GM19467 (cell line): ENCODE data around the gene GPX4.
"Not testable (repeated sequence)": the region's sequence is repeated elsewhere in the genome, so short reads cannot be mapped to it uniquely, and the experiment has no call there.

ENCODE experiments used
- ATAC-seq: cut with Tn5 transposase; IDR thresholded peaks from one replicate; pipeline ENCODE4 v1.9.1; 2021; ENCODE audit warnings: mild to moderate bottlenecking, moderate library complexity; ENCODE audit not compliant: unreplicated experiment

GPX4 gene

DNA sequence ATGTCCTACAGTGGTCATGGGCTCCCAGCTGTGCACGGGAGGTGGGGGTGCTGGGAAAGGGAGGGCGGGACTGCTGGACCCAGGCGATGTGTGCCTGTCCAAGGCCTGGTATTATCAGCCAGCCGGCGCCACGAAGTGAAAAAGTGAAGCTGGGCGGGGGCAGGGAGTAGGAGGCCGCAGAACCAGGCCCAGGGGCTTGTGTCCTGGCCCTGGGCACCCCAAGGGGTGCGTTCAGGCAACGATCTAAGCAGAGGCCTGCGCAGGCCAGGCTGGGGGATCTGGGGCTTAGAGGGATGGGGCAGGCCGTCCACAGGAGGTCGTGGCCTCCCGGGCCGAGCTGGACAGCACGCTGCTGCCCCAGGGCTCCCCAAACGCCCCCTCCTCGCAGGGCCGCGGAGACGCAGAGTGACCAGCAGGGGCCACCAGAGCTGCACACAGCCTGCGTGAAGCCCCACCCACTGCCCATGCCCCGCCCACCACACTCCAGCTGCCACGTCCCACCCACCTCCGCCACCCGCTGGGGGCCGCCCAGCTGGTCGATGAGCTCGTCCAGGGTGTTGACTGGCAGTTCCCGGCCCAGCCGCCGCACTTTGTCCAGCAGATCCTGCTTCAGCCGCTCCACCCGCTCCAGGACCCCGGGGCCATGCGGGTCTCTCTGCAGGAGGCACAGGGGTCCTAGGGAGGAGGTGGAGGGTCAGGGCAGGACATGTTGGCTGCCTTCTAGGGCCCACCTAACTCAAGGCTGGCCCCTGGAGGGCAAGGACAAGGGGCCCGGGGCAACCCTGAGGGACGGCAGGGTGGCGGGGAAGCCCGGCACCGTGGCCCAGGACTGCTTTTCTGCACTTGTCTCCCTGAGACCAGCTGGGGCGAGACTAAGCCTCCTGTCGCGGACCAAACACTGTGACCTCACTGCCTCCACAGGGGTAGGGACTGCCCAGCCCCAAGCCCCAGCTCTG is 9.5 kb downstream of the GPX4 start:
- peak; percentile 49 for ATAC-seq

DNA sequence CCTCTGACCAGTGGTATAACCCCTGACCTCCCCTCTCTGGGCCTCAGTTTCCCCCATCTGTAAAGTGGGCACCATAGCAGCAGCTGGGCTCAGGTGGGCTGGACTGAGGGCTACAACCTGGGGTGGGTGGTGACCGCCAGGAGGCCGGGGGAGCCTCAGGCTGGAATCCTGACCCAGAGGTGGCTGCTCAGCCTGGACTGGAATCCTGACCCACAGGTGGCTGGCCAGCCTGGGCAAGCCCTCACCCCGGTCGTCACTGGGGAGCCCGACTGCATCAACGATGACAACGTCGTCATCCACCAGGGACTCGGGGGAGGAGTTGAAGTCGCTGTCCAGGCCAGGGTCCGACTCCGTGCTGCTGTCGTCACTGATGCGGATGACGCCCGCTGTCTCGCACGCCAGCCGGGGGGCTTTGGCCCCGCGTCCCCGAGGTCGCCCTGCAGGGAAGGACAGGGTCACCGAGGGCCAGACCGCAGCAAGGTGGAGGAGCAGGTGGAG is 10.2 kb downstream of the GPX4 start:
- no peak for ATAC-seq

DNA sequence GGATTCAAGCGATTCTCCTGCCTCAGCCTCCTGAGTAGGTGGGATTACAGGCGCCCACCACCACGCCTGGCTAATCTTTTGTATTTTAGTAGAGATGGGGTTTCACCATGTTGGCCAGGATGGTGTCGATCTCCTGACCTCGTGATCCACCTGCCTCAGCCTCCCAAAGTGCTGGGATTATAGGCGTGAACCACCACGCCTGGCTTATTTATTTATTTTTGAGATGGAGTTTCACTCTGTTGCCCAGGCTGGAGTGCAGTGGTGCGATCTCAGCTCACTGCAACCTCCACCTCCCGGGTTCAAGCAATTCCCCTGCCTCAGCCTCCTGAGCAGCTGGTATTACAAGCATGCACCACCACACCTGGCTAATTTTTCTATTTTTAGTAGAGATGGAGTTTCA is 10.9 kb downstream of the GPX4 start:
- not testable (repeated sequence) for ATAC-seq

DNA sequence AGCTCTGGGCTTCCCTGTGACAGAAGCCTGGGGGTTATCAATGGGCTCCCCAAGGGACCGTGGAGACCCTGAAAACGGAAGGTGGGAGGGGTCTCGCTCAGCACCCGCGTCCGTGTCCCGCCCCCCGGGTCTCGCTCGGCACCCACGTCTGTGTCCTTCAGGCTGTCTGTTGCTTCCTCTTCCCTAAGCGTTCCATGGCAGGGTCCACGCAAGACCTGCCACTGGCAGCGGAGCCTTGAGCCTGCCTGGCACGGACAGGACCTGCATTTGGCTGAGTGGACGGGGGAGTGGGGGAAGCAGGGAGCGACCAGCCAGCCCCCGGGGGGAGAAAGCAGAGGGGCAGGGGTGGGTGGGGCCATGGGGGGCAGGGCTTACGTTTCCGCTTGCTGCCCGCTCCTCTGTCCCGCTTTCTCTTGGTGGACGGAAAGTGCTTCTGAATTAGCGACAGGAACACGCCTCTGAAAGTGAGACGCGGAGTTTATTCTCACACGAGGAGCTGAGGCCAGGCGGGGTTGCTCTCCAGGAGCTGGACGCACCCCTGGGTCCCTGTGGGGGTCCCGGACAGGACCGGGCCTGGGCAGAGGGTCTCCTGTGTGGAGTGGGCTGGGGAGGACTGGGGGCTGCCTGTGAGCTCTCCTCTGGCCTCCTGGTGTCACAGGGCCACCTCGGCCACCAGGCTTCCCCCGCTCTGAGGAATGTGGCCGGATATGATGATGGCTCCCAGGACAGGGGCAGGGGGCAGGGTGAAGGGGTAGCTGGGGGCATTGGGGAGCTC is 12.0 kb downstream of the GPX4 start:
- ATAC-seq, result no peak

DNA sequence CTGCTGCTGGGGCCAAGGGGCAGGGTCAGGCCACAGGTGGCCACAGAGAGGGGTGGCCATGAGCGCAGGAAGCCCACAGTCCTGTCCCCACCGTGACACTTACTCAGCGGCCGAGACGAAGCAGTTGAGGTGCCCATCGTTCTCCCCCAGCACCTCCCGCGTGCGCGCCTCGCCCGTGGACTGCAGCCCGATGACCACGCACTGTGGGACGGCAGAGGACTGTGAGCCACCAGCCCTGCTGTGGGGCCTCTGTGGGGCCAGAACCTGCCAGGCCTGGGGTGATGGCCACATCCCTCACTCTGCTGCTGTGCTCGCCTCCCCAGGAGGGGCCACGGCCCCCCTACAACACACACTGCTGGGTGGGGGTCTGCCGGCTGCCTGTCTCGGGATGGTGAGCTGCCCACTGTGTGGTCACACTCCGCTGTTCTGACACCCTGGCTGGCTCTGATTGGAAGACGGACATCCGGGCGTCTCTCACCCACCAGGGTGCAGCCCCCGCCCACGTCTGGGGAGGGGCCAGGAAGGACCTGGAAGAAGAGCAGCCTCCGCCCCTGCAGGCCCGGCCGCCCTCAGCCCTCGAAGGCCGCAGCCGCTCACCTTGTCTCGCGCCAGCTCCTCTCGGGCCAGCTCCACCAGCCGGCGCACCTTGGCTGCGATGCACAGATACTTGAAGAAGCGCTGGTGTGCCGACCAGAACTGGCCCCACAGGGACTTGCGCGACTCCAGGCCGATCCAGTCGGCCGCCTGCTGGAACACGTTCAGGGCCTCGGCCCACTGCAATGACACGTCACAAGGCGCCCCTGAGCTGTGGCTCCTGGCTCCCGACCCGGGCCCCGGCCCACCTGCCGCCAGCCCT is 13.2 kb downstream of the GPX4 start:
- ATAC-seq, result no peak

DNA sequence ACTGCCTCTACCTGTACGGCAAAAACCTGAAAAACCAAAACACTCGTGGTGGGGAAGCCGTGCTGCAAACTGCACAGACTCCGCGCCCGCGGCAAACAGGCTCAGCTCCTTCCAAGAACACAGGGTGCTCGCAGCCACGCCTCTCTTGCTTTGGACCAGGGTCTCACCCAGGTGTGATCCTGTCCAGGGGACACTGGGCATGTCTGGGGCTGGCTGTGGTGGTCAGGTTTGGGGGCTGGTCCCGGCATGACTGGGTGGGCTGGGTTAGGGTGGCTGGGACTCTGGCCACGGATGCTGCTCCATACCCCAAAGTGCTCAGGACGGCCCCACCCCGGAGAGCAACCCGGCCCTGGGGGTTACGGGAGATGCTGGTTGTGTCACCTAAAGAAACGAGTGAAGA is 13.9 kb downstream of the GPX4 start:
- no peak for ATAC-seq

DNA sequence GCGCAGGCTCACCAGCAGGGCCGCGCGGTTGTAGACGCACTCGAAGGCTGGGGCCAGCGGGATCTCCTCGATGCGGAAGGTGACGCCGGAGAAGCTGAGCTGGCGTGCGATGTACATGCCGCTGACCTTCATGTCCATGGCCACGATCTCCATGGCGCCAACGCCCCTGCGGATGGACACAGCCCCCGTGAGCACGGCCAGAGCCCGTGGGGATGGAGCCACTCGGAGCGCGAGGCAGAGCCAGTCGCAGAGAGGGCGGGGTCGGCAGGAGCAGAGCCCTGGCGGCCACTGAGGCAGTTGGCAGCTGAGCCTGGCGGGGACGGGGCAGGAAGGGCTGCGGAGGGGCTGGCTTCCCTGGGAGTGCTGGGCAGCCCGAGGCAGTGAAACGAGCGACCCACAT is 15.2 kb downstream of the GPX4 start:
- no peak for ATAC-seq

DNA sequence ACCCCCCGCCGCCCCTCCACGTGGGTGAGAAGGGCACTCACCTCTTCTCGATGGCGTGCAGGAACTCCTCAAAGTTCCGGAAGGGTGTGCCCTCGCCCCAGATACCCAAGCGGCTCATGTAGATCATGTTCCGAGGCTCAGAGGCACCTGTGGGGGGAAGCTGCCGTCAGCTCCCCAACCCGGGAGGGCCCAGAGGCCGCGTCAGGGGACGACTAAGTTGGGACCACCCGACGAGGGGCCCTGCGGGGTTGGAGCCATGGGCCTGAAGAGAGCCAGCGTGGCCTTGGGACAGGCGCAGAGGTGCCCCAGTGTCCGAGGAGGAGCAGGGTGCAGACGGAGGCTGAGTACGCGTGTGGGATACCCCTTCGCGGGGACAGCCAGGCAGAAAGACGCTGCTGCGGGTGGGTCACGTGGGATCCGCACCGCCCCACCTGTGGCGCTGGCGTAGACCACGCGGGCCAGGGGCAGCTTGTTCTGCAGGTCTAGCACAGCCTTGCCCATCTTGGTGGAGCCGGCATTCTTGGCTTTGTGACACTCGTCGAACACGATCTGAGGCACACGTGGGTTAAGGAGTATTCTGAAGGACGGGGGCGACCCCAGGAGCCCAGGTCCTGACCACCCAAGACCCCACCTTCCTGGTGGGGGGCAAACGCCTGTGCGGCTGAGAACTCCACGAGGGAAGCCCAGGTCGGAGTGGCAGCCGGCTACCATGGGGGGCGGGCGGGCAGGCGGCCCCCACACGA is 15.9 kb downstream of the GPX4 start:
- no peak for ATAC-seq

DNA sequence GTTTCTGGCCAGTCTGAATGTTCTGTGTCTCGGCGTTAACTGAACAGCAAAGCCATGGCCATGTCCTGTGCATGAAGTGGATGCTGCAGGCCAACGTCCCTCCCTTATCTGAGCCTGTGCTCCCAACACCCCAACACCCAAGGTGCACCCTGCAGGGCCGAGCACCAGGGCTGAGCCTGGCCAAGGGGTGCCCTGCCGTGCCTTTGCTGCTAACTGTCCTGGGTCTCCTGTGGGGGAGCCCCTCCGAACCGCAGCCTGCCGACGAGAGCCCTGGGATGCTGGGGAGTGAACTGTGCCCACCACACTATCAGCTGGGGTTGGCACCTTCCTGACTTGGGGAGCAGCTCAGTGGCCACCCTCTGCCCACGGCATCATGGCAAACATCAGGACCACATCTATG is 17.6 kb downstream of the GPX4 start:
- ATAC-seq, result no peak

DNA sequence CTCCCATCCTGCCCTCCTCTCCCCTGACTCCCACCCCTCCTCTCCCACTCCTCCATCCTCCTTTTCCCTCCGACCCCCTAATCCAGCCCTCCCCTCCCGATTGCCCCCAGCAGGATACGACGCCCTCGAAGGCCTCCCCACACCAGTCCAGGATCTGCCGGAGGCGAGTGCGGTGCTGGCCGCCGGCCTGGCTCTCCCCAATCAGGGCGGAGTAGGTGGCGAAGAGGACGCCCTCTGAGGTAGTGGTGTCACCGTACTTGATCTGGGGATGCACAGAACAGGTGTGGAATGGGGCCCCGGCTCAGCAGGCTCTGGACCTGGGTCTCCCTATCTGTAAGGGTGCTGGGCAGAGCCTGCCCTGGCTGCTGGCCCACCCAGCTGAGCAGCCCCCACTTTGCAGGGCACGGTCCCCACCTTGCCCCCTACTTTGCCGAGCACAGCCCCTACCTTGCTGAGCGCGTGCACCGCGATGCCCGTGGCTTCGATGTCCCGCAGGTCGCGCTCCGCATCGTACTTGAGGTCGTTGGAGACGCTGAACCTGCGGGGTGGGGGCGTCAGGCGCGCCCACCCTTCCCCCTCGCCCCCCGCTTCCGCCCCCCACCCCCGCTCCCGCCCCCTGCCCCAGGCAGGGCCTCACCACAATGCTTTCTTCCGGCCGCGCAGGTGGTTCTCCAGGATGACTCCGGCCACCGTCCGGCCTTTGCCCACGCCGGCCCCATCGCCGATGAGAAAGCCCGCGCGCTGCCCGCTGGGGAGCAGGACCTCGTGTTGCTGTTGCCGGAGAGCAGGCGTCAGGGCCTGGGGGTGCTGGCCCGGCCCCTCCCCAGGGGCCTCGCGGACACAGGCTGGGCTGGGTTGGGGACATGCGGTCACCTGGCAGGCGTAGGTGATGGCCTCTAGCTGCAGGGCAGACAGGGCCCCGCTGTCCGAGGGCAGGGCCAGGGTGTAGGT is 18.5 kb downstream of the GPX4 start:
- ATAC-seq, result no peak

DNA sequence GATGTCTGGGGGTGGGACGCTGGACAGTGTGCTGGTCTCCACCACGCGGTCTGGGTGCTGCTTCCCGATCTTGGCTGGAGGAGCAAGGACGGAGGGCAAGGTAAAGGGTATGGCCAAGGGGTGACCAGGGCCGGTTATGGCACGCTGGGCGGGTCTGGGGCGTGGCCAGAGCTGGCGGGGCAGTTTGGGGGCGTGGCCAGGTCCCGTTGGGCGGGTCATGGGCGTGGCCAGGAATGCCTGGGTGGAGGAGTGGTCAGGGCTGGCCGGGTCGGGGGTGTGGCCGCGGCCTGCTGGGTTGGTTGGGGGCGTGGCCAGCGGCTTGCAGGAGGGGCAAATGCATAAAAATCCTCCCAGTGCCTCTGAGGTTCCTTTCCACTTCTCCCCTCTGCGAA is 19.2 kb downstream of the GPX4 start:
- no peak for ATAC-seq

DNA sequence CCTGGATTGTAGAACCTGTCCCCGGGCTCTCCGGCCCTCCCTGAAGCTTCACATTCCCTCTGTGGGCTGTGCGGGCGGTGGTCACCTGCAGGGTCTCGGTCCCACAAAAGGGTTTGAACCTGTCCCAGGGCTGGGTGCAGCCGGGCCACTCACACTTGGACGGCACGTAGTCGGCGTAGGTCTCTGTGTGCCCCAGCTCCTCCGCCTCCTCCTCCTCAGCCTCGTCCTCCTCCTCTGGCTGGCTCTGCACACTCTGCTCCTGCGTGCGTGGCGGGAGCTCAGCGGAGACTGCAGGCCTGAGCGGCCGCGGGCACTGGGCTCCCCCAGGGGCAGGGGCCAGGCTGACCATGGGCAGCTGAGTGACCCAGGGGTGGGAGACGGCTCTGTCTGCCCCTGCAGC is 19.6 kb downstream of the GPX4 start:
- ATAC-seq, result no peak

DNA sequence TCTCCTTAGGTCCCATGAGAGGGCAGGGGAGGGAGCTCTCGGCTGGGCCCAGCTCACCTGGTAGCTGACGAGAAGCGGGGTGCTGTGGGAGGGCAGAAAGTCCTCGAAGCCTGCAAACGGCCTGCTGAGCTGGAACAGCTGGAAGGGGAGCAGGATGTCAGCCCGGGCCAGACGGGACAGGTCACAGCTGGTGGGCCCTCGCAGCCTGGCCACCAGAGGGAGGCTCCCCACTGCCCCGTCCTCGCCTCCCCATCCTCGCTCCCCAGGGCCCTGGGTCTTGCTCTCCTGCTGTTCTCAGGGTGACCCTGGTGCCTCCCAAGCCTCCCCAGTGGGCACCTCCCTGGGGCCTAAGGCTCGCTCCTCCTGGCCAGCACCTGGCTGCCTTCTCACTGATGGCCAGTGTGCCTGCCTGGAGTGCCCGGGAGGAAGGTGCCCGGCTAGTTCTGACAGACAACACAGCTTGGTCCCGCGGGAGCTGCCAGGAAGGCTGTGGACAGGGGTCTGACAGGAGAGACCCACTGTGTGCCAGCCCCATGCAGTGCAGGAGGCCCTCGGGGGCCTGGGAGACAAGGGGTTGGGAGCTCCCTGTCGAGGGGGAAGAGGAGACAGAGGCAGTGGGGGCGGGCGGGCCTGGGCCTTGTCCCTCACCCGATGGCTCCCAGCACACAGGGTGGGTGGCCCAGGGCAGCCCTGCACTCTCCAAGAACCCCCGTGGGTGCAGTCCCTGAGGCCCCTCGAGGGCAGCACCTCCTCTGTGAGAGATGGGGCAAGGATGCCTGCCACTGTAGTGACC is 20.3 kb downstream of the GPX4 start:
- no peak for ATAC-seq

DNA sequence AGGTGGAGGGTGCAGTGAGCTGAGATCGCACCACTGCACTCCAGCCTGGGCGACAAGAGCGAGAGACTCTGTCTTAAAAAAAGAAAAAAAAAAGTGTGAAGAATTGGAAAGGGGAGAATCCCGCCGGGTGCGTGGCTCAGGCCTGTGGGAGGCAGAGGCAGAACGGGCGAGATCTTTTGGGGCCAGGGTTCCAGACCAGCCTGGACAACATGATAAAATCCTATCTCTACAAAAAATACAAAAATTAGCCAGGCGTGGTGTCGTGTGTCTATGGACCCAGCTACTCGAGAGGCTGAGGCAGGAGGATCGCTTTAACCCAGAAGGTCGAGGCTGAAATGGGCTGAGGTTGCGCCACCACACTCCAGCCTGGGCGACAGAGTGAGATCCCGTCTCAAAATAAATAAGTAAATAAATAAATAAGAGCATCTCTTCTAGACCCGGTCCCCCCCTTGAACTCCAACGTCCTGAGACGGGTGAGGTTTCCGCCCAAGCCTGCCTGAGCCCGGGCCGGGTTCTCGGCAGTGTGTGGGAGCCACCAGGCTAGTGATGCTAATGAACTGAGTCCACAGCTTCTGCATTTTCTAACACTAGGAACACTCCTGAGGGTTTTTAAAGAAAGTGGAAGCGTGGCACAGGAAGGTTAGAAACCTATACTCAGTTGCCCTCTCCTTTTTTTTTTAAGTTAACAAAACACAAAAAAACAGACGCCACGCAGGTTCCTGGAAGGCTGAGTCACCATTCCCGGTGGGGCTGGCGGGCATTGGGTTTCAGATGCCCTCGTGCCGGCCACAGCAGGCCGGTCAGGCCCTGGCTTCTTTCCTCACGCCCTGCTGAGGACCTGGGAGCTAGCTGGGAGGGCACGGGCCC is 22.0 kb downstream of the GPX4 start:
- ATAC-seq, result no peak

DNA sequence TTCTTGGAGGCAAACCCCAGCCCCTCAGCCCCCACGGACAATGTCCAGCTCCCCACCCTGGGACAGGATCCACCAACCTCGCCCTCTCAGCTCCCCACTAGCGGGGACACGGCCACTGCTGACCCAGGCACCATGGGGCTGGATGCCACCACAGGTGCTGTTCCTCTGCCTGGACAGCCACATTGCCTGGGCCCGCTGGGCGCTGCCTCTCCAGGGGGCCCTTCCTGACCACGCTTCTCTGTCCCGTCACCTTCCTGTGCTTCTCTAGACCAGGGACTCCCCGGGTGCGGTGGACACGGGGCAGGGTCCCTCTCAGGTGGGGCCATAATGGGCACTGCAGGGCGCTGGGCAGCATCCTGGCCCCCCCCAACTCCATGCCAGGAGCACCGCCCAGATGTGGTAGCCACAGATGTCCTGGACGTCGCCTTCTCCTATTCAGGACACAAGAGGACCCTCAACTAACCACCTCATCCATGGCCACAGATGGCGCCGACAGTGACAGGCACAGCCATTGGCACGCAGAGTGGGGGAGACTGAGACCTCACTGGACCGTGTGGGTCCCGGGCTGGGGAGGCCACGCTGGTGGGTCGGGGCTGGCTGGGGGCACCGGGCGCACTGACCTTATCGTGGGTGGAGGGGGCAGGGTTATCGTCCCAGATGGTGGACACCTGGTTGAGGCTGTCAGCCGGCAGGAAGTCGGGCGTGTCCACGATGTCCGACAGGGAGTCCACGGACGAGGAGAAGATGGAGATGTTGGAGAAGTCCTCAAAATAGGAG is 23.4 kb downstream of the GPX4 start:
- ATAC-seq, result no peak

DNA sequence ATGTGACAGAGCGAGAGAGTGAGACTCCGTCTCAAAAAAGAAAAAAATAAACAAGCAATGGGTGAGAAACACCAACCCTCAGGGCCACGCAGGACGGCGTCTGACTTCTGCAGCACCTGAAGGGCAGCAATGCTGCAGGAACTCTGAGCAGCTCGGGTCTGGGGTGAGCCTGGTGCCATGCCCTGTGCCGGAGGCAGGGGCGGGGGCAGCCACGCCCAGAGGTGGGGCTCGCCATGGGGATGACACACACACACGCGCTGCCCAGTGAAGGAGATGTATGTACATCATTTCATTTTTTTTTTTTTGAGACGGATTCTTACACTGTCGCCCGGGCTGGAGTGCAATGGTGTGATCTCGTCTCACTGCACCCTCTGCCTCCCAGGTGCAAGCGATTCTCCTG is 24.3 kb downstream of the GPX4 start:
- no peak for ATAC-seq

DNA sequence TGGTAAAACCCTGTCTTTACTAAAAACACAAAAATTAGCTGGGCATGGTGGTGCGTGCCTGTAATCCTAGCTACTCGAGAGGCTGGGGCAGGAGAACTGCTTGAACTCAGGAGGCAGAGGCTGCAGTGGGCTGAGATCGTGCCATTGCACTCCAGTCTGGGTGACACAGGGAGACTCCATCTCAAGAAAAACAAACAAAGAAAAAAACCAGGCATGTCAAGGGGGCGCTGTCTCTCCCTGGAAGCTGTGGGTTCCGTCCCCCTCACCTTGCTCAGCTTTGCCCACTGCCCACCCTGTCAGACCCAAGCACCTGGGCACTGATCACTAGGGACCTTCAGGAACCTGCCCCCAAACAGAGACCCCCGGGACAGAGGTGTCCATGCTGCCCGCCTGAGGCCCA is 25.3 kb downstream of the GPX4 start:
- not testable (repeated sequence) for ATAC-seq
